ENCODE results near the gene CDKAL1.
"Not testable (repeated sequence)": the region's sequence is repeated elsewhere in the genome, so short reads cannot be mapped to it uniquely, and the experiment has no call there.

DNA sequence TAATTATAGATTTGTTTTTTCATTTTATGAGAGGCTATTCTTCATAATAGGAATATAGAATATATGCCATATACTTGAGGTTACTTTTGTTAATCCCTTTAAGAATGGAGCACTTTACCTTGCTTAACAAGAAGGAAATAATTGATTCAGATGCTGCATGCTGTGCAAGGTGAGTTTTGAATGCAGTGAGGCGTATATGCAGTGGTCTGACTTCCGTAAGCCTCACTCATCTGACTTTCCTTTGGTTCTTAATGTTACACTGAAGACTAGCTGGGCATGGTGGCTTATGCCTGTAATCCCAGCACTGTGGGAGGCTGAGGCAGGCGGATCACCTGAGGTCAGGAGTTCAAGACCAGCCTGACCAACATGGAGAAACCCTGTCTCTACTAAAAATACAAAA lies 191.0 kb downstream of the CDKAL1 start:
- TF ChIP-seq, protein P1, sequence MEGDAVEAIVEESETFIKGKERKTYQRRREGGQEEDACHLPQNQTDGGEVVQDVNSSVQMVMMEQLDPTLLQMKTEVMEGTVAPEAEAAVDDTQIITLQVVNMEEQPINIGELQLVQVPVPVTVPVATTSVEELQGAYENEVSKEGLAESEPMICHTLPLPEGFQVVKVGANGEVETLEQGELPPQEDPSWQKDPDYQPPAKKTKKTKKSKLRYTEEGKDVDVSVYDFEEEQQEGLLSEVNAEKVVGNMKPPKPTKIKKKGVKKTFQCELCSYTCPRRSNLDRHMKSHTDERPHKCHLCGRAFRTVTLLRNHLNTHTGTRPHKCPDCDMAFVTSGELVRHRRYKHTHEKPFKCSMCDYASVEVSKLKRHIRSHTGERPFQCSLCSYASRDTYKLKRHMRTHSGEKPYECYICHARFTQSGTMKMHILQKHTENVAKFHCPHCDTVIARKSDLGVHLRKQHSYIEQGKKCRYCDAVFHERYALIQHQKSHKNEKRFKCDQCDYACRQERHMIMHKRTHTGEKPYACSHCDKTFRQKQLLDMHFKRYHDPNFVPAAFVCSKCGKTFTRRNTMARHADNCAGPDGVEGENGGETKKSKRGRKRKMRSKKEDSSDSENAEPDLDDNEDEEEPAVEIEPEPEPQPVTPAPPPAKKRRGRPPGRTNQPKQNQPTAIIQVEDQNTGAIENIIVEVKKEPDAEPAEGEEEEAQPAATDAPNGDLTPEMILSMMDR (IDR thresholded peaks at IDR 0.05), result not testable (repeated sequence)
- not testable (repeated sequence) for TF ChIP-seq POLR2A (IDR thresholded peaks at IDR 0.05)

All from vagina (tissue), 2 donors.